Mammary epithelial cell (primary cell): ENCODE results near the gene BMP6.

Experiments
- EZH2 ChIP-seq: IDR thresholded peaks from 2 replicates; pipeline ENCODE4 v1.6.1; 2012; ENCODE audit warnings: low read length, inconsistent platforms, borderline replicate concordance
- TF ChIP-seq, protein P1 (sequence below), 2 donors: IDR thresholded peaks in 1 of 2; conservative IDR thresholded peaks in 1 of 2; 2 replicates each; pipeline ENCODE4 v1.5.1; 2011 to 2012; ENCODE audit warnings: inconsistent platforms in 2 of 2, low read length in 2 of 2, mild to moderate bottlenecking in 2 of 2, control low read depth in 1 of 2, low read depth in 1 of 2; ENCODE audit not compliant: insufficient read depth in 1 of 2; ENCODE audit errors: extremely low read depth in 1 of 2

DNA sequence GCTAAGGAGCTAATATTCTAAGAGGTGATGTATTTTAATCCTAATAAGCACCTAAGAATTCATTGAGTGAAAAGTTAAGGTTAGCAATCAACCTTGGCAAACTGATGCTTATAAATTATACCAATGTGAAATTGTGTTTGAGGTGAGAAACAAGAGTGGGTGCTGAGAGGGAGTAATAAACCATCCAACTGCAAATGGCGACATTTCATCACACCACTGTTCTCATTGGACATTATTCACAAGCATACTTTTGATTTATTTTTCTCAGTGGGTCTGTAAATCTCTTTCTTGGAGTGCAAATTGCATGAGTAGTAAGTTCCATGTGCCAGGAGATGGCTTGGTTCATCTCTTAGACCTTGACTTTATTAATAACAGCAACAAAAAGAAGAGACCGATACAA, 71.5 kb downstream of the BMP6 start:
- no peak for TF ChIP-seq EZH2
- TF ChIP-seq, protein P1, sequence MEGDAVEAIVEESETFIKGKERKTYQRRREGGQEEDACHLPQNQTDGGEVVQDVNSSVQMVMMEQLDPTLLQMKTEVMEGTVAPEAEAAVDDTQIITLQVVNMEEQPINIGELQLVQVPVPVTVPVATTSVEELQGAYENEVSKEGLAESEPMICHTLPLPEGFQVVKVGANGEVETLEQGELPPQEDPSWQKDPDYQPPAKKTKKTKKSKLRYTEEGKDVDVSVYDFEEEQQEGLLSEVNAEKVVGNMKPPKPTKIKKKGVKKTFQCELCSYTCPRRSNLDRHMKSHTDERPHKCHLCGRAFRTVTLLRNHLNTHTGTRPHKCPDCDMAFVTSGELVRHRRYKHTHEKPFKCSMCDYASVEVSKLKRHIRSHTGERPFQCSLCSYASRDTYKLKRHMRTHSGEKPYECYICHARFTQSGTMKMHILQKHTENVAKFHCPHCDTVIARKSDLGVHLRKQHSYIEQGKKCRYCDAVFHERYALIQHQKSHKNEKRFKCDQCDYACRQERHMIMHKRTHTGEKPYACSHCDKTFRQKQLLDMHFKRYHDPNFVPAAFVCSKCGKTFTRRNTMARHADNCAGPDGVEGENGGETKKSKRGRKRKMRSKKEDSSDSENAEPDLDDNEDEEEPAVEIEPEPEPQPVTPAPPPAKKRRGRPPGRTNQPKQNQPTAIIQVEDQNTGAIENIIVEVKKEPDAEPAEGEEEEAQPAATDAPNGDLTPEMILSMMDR (conservative IDR thresholded peaks at IDR 0.05 in 1 of 2, IDR thresholded peaks at IDR 0.05 in 1 of 2; ENCODE audit: extremely low read depth in 1 of 2, insufficient read depth in 1 of 2, low read depth in 1 of 2, low read length in 2 of 2): no peak
